ENCODE measurements around the gene HIGD1B.

HIGD1B gene

GRCh38 chr17:44832805-44833204 lies 14.9 kb upstream of the HIGD1B start:
- no peak for DNase-seq (ENCODE audit: low spot score)
- H3K27ac ChIP-seq (replicated peaks; ENCODE audit: low read length), result no peak overlapping the region

GRCh38 chr17:44837196-44837595 lies 10.5 kb upstream of the HIGD1B start:
- Histone ChIP-seq H4K8ac (ENCODE audit: low read depth, low read length) (no peak overlapping the region), H3K79me1 (ENCODE audit: low read depth, low read length) (no peaks in the 10 kb centered on the region), H3K4me3 (ENCODE audit: low read length in 2 of 2) (no peak overlapping the region), H2AFZ (ENCODE audit: low read length) (no peak overlapping the region), H2BK120ac (ENCODE audit: low read depth, low read length) (no peak overlapping the region), H2BK12ac (ENCODE audit: low read length) (no peak overlapping the region), H3K14ac (ENCODE audit: low read length) (no peak overlapping the region), H2BK5ac (ENCODE audit: low read length) (no peak overlapping the region), H3K27me3 (ENCODE audit: control insufficient read depth in 3 of 3, insufficient read depth in 3 of 3, low read depth in 1 of 3, low read length in 3 of 3) (no peaks in the 10 kb centered on the region), H3K4ac (ENCODE audit: low read length) (no peak overlapping the region), H4K91ac (ENCODE audit: low read depth, low read length, poor library complexity) (no peak overlapping the region), H2BK15ac (ENCODE audit: low read length) (no peak overlapping the region), H3K4me2 (ENCODE audit: insufficient read depth, low read length, poor library complexity, severe bottlenecking) (no peak overlapping the region), H3K18ac (ENCODE audit: low read length) (no peak overlapping the region), H3K9me3 (replicated peaks in 1 of 2; ENCODE audit: control insufficient read depth in 2 of 2, insufficient read depth in 1 of 2, low read depth in 1 of 2, low read length in 2 of 2) (no peaks in the 10 kb centered on the region), H3K23ac (ENCODE audit: low read depth, low read length, poor library complexity) (no peak overlapping the region), H3K9ac (ENCODE audit: low read depth, low read length, poor library complexity) (no peak overlapping the region), H2AK5ac (ENCODE audit: low read depth, low read length) (no peak overlapping the region), H3K36me3 (replicated peaks in 1 of 2; ENCODE audit: control insufficient read depth in 2 of 2, insufficient read depth in 2 of 2, low read length in 2 of 2) (no peaks in the 10 kb centered on the region), H3K4me1 (ENCODE audit: control insufficient read depth in 2 of 2, insufficient read depth in 1 of 2, low read depth in 1 of 2, low read length in 2 of 2) (peaks cover 2 to 3% of the 10 kb centered on the region in 2 donors), H3K27ac (replicated peaks; ENCODE audit: low read length) (no peak overlapping the region)
- no CpG with 5 or more reads among the region's 2 CpGs for WGBS, 2 donors (ENCODE audit: extremely low coverage in 2 of 2, insufficient read length in 2 of 2, insufficient replicate concordance in 1 of 2)
- DNase-seq (ENCODE audit: low spot score), result no peak

More at GRCh38 chr17:44832805-44833204, 14.9 kb upstream of the HIGD1B start:
- no peak overlapping the region for H3K18ac ChIP-seq (ENCODE audit: low read length)
- H3K79me1 ChIP-seq (ENCODE audit: low read depth, low read length), result no peaks in the 10 kb centered on the region
- H2BK15ac ChIP-seq (ENCODE audit: low read length), result no peak overlapping the region
- WGBS, 2 donors (ENCODE audit: extremely low coverage in 2 of 2, insufficient read length in 2 of 2, insufficient replicate concordance in 1 of 2), result no CpG with 5 or more reads among the region's 5 CpGs
- H3K4me1 ChIP-seq (ENCODE audit: control insufficient read depth in 2 of 2, insufficient read depth in 1 of 2, low read depth in 1 of 2, low read length in 2 of 2), result peaks cover 7 to 12% of the 10 kb centered on the region in 2 donors
- no peak overlapping the region for H3K14ac ChIP-seq (ENCODE audit: low read length)
- no peak overlapping the region for H3K23ac ChIP-seq (ENCODE audit: low read depth, low read length, poor library complexity)
- H3K9me3 ChIP-seq (replicated peaks in 1 of 2; ENCODE audit: control insufficient read depth in 2 of 2, insufficient read depth in 1 of 2, low read depth in 1 of 2, low read length in 2 of 2), result no peaks in the 10 kb centered on the region
- H3K27me3 ChIP-seq (ENCODE audit: control insufficient read depth in 3 of 3, insufficient read depth in 3 of 3, low read depth in 1 of 3, low read length in 3 of 3), result no peaks in the 10 kb centered on the region
- no peak overlapping the region for H2AK5ac ChIP-seq (ENCODE audit: low read depth, low read length)
- no peak overlapping the region for H2BK120ac ChIP-seq (ENCODE audit: low read depth, low read length)
- H2BK12ac ChIP-seq (ENCODE audit: low read length), result no peak overlapping the region
- no peak overlapping the region for H3K4me3 ChIP-seq (ENCODE audit: low read length in 2 of 2)
- H3K36me3 ChIP-seq (replicated peaks in 1 of 2; ENCODE audit: control insufficient read depth in 2 of 2, insufficient read depth in 2 of 2, low read length in 2 of 2), result no peaks in the 10 kb centered on the region
- H3K4me2 ChIP-seq (ENCODE audit: insufficient read depth, low read length, poor library complexity, severe bottlenecking), result no peak overlapping the region
- peak overlapping the region; percentile 49 for H2AFZ ChIP-seq (ENCODE audit: low read length)
- H2BK5ac ChIP-seq (ENCODE audit: low read length), result no peak overlapping the region
- no peak overlapping the region for H4K8ac ChIP-seq (ENCODE audit: low read depth, low read length)
- H3K4ac ChIP-seq (ENCODE audit: low read length), result no peak overlapping the region
- no peak overlapping the region for H4K91ac ChIP-seq (ENCODE audit: low read depth, low read length, poor library complexity)
- no peak overlapping the region for H3K9ac ChIP-seq (ENCODE audit: low read depth, low read length, poor library complexity)

GRCh38 chr17:44840274-44840673 lies 7.4 kb upstream of the HIGD1B start:
- Histone ChIP-seq H3K4me3 (ENCODE audit: low read length in 2 of 2) (no peak overlapping the region), H2BK15ac (ENCODE audit: low read length) (no peak overlapping the region), H2BK12ac (ENCODE audit: low read length) (no peak overlapping the region), H3K4ac (ENCODE audit: low read length) (no peak overlapping the region), H3K23ac (ENCODE audit: low read depth, low read length, poor library complexity) (no peak overlapping the region), H2AFZ (ENCODE audit: low read length) (no peak overlapping the region), H3K14ac (ENCODE audit: low read length) (no peak overlapping the region), H4K8ac (ENCODE audit: low read depth, low read length) (no peak overlapping the region), H3K36me3 (replicated peaks in 1 of 2; ENCODE audit: control insufficient read depth in 2 of 2, insufficient read depth in 2 of 2, low read length in 2 of 2) (no peaks in the 10 kb centered on the region), H2AK5ac (ENCODE audit: low read depth, low read length) (no peak overlapping the region), H2BK5ac (ENCODE audit: low read length) (no peak overlapping the region), H3K27ac (replicated peaks; ENCODE audit: low read length) (no peak overlapping the region), H3K9ac (ENCODE audit: low read depth, low read length, poor library complexity) (no peak overlapping the region), H4K91ac (ENCODE audit: low read depth, low read length, poor library complexity) (no peak overlapping the region), H3K9me3 (replicated peaks in 1 of 2; ENCODE audit: control insufficient read depth in 2 of 2, insufficient read depth in 1 of 2, low read depth in 1 of 2, low read length in 2 of 2) (no peaks in the 10 kb centered on the region), H3K79me1 (ENCODE audit: low read depth, low read length) (no peaks in the 10 kb centered on the region), H3K18ac (ENCODE audit: low read length) (no peak overlapping the region), H3K4me1 (ENCODE audit: control insufficient read depth in 2 of 2, insufficient read depth in 1 of 2, low read depth in 1 of 2, low read length in 2 of 2) (peaks cover 9 to 11% of the 10 kb centered on the region in 2 donors), H3K27me3 (ENCODE audit: control insufficient read depth in 3 of 3, insufficient read depth in 3 of 3, low read depth in 1 of 3, low read length in 3 of 3) (no peaks in the 10 kb centered on the region), H2BK120ac (ENCODE audit: low read depth, low read length) (no peak overlapping the region), H3K4me2 (ENCODE audit: insufficient read depth, low read length, poor library complexity, severe bottlenecking) (no peak overlapping the region)
- WGBS, 2 donors (ENCODE audit: extremely low coverage in 2 of 2, insufficient read length in 2 of 2, insufficient replicate concordance in 1 of 2), result no CpG with 5 or more reads among the region's 4 CpGs
- DNase-seq (ENCODE audit: low spot score), result no peak

GRCh38 chr17:44840936-44841335 lies 6.7 kb upstream of the HIGD1B start:
- no peak overlapping the region for H3K18ac ChIP-seq (ENCODE audit: low read length)
- H3K27ac ChIP-seq (replicated peaks; ENCODE audit: low read length), result no peak overlapping the region
- no peak overlapping the region for H3K9ac ChIP-seq (ENCODE audit: low read depth, low read length, poor library complexity)
- no peak overlapping the region for H2BK15ac ChIP-seq (ENCODE audit: low read length)
- H3K27me3 ChIP-seq (ENCODE audit: control insufficient read depth in 3 of 3, insufficient read depth in 3 of 3, low read depth in 1 of 3, low read length in 3 of 3), result no peaks in the 10 kb centered on the region
- H2BK120ac ChIP-seq (ENCODE audit: low read depth, low read length), result no peak overlapping the region
- H4K91ac ChIP-seq (ENCODE audit: low read depth, low read length, poor library complexity), result no peak overlapping the region
- WGBS, 2 donors (ENCODE audit: extremely low coverage in 2 of 2, insufficient read length in 2 of 2, insufficient replicate concordance in 1 of 2), result no CpG with 5 or more reads among the region's 3 CpGs
- H3K36me3 ChIP-seq (replicated peaks in 1 of 2; ENCODE audit: control insufficient read depth in 2 of 2, insufficient read depth in 2 of 2, low read length in 2 of 2), result no peaks in the 10 kb centered on the region
- H2BK12ac ChIP-seq (ENCODE audit: low read length), result no peak overlapping the region
- H2AFZ ChIP-seq (ENCODE audit: low read length), result no peak overlapping the region
- no peak overlapping the region for H3K4me2 ChIP-seq (ENCODE audit: insufficient read depth, low read length, poor library complexity, severe bottlenecking)
- no peak overlapping the region for H2BK5ac ChIP-seq (ENCODE audit: low read length)
- no peak overlapping the region for H3K4ac ChIP-seq (ENCODE audit: low read length)
- H4K8ac ChIP-seq (ENCODE audit: low read depth, low read length), result no peak overlapping the region
- no peaks in the 10 kb centered on the region for H3K9me3 ChIP-seq (replicated peaks in 1 of 2; ENCODE audit: control insufficient read depth in 2 of 2, insufficient read depth in 1 of 2, low read depth in 1 of 2, low read length in 2 of 2)
- no peak for DNase-seq (ENCODE audit: low spot score)
- peak overlapping the region; percentile 37 for H2AK5ac ChIP-seq (ENCODE audit: low read depth, low read length)
- H3K4me1 ChIP-seq (ENCODE audit: control insufficient read depth in 2 of 2, insufficient read depth in 1 of 2, low read depth in 1 of 2, low read length in 2 of 2), result peaks cover 9 to 11% of the 10 kb centered on the region in 2 donors
- no peak overlapping the region for H3K4me3 ChIP-seq (ENCODE audit: low read length in 2 of 2)
- no peaks in the 10 kb centered on the region for H3K79me1 ChIP-seq (ENCODE audit: low read depth, low read length)
- no peak overlapping the region for H3K23ac ChIP-seq (ENCODE audit: low read depth, low read length, poor library complexity)
- no peak overlapping the region for H3K14ac ChIP-seq (ENCODE audit: low read length)
